Psoas muscle (tissue), 8 donors: ENCODE data around the gene RBM12. TPM values are rescaled to one million over a fixed set of nuclear protein-coding genes. Genes with fewer than 3 reads are reported as not detected.

Experiments
- ATAC-seq, 4 donors: fragments of 200-7000 bp; cut with Tn5 transposase; one replicate each; pipeline ENCODE4 v1.9.1; 2020; ENCODE audit warnings: moderate library complexity in 3 of 4, mild to moderate bottlenecking in 2 of 4
- DNase-seq, 2 donors: peaks; one replicate each; pipeline ENCODE4 v3.0.0-alpha.2; 2020
- H3K27ac ChIP-seq: fragments of 200-600 bp; one replicate; pipeline ENCODE4 v1.8.0; 2022
- H3K27me3 ChIP-seq, 3 donors: fragments of 200-600 bp in 1 of 3; one replicate each; pipeline versions ENCODE4 v1.6.1 to v1.8.0; 2013 to 2022; ENCODE audit warnings: low read length in 2 of 3, mild to moderate bottlenecking in 2 of 3, moderate library complexity in 1 of 3; ENCODE audit not compliant: insufficient read depth in 3 of 3
- H3K36me3 ChIP-seq, 2 donors: fragments of 200-600 bp in 1 of 2; one replicate each; pipeline versions ENCODE4 v1.6.1 to v1.8.0; 2013 to 2022; ENCODE audit warnings: low read depth in 1 of 2, mild to moderate bottlenecking in 1 of 2, moderate library complexity in 1 of 2; ENCODE audit not compliant: insufficient read depth in 1 of 2
- H3K4me1 ChIP-seq: fragments of 200-600 bp; one replicate; pipeline ENCODE4 v1.8.0; 2022
- H3K4me3 ChIP-seq: fragments of 200-600 bp; one replicate; pipeline ENCODE4 v1.8.0; 2022; ENCODE audit warnings: mild to moderate bottlenecking
- H3K9me3 ChIP-seq: fragments of 200-600 bp; one replicate; pipeline ENCODE4 v1.8.0; 2022
- CTCF ChIP-seq: fragments of 200-600 bp; IDR thresholded peaks from one replicate; pipeline ENCODE4 v1.8.0; 2022; ENCODE audit warnings: antibody characterized with exemption
- WGBS, 3 donors: extraction: QIAGEN DNeasy Blood & Tissue Kit; methylation state at CpG; one replicate each; pipeline versions ENCODE4 v1.1.6 to v1.1.7; 2013; 5-methylcytosine and 5-hydroxymethylcytosine counted together
- intact Hi-C, 2 donors: fragments of 100-400 bp; cut with DNase I; formaldehyde crosslinking; loops; one replicate each; pipeline versions ENCODE4 v1.11.0 to v1.14.2; 2022
- polyA plus RNA-seq, 3 donors: library from polyadenylated mRNA; stranded (reverse); fragments of 200-250 nt; gene quantifications; one replicate each; pipeline ENCODE4 v1.2.3, GENCODE V29; 2013
- total RNA-seq, 4 donors: library from RNA; stranded (reverse); fragmentation: NEBNext Ultra II Directional in 2 of 4; extraction: Animal tissue kit (Norgen Biotek cat#: 25700) in 2 of 4; gene quantifications; one replicate each; pipeline versions ENCODE4 v1.2.1 to v1.2.4, GENCODE V29; 2021 to 2023
- donor health status: healthy with polysubstance abuse.
- donor health status: DM: no; HTN: no; CAD: no; lungs with moderate emphysema.
- donor health status: Bipolar disorder and iron deficiency.
- donor health status: healthy.
- donor health status: DM: yes; HTN: yes; CAD: no.
- donor health status: DM: no; HTN: no; CAD: no.
- donor health status: DM: no; HTN: no; CAD: no.
- donor health status: DM: yes; HTN: yes; CAD: no.

Gene RBM12
- total and polyA plus RNA-seq, 7 donors = 5.3 to 61.5 (median 22.5) TPM

DNA sequence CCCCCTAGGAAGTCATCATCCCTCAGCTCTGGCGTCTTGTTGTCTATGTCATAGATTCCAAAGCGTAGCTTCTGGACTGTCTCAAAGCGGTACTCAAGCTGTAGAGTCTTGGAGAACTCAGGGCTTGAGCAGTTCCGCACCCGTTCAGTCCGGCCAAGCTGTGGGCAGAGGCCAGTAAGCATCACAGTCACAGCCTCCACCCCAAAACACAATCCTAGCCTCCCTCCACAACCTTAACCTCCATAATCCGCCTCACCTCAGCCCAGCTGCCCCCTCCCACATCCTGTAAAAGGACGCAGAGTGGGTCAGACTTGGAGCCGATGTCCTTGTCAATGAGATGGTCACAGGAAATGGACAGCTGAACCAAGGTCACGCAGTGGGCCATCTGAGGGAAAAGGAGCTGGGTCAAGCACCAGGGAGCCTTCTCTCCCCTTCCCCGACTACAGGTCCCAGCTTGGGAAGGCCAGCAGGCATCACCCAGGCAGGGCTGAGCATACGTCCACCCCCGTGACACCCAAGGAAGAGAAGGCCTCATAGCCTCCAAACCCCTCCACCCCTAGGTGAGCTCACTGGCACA, 32.1 kb downstream of the RBM12 start:
- DNase-seq = no peak
- Histone ChIP-seq H3K4me1 (peaks cover 17% of the 10 kb centered on the region), H3K4me3 (no peak overlapping the region), H3K36me3 (peaks cover 0 to 48% of the 10 kb centered on the region in 2 donors), H3K9me3 (no peaks in the 10 kb centered on the region), H3K27ac (no peak overlapping the region), H3K27me3 (no peaks in the 10 kb centered on the region)
- intact Hi-C loops = no loop called here
- no peak for ATAC-seq
- TF ChIP-seq CTCF = no peak
- WGBS, 3 donors = 94 to 98% (median 94%) methylated on average over 13 of the region's 13 CpGs

DNA sequence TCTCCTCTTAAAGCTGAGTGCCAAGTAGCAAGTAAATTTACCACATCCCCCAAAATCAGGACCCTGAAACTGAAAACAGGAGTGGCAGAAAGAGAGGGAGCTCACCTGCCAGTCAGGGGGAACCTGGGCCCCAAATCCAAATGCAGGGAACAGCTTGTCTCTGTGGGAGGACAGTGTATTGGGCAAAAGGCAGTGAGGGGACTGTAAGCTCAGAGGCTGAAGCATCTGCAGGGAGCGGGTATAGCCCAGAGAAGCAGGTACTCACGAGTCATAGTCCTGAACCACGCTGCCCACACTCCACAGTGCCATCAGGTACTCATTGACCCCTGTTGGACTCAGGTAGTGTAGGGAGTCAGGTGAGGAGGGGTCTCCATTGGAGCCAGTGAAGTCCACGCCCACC, 34.1 kb downstream of the RBM12 start:
- intact Hi-C loops = no loop called here
- TF ChIP-seq CTCF = no peak
- DNase-seq (no peak), ATAC-seq (no peak)
- Histone ChIP-seq H3K27ac (no peak overlapping the region), H3K27me3 (no peaks in the 10 kb centered on the region), H3K4me1 (no peaks in the 10 kb centered on the region), H3K4me3 (no peak overlapping the region), H3K9me3 (no peaks in the 10 kb centered on the region), H3K36me3 (peaks cover 5 to 68% of the 10 kb centered on the region in 2 donors)
- 95 to 98% (median 95%) methylated on average over 4 of the region's 4 CpGs for WGBS, 3 donors

- Histone ChIP-seq H3K4me1 (no peaks in the 10 kb centered on the region), H3K27ac (no peak overlapping the region), H3K27me3 (no peaks in the 10 kb centered on the region), H3K36me3 (peaks cover 8 to 79% of the 10 kb centered on the region in 2 donors), H3K9me3 (no peaks in the 10 kb centered on the region), H3K4me3 (no peak overlapping the region)
- ATAC-seq (peak in 2 of 4 donors; percentile 40 to 48), DNase-seq (no peak)
- no peak for TF ChIP-seq CTCF
- intact Hi-C loops = no loop called here
- 75 to 91% (median 84%) methylated on average over 12 of the region's 12 CpGs for WGBS, 3 donors
Measured at GRCh38 chr20:35629427-35630145, 35.1 kb downstream of the RBM12 start.

GRCh38 chr20:35627121-35627520, 37.6 kb downstream of the RBM12 start:
- H3K36me3 ChIP-seq = peaks cover 8 to 82% of the 10 kb centered on the region in 2 donors
- whole genome bisulfite sequencing, 3 donors = 96 to 97% (median 96%) methylated on average over 8 of the region's 8 CpGs
- H3K4me1 ChIP-seq = no peaks in the 10 kb centered on the region

More at GRCh38 chr20:35627121-35627520, 37.6 kb downstream of the RBM12 start:
- H3K27me3 ChIP-seq = no peaks in the 10 kb centered on the region
- ATAC-seq (no peak), DNase-seq (no peak)
- no peak for TF ChIP-seq CTCF
- H3K4me3 ChIP-seq = no peak overlapping the region
- intact Hi-C loops = no loop called here
- no peaks in the 10 kb centered on the region for H3K9me3 ChIP-seq
- no peak overlapping the region for H3K27ac ChIP-seq
